ENCODE data around the gene ID1.

Gene ID1

GRCh38 chr20:31565699-31566318, 39.3 kb upstream of the ID1 start:
- no peak for FAIRE-seq
- DNase-seq (ENCODE audit: insufficient read length, low spot score): no peak
- TF ChIP-seq CTCF (IDR thresholded peaks at IDR 0.05; ENCODE audit: insufficient read depth, missing control alignments): no peak

- DNase-seq (ENCODE audit: insufficient read length, low spot score): no peak
- no peak for TF ChIP-seq CTCF (IDR thresholded peaks at IDR 0.05; ENCODE audit: insufficient read depth, missing control alignments)
- no peak for FAIRE-seq
Observed at GRCh38 chr20:31566319-31566657, 38.8 kb upstream of the ID1 start.

GRCh38 chr20:31566658-31567379, 38.3 kb upstream of the ID1 start:
- no peak for FAIRE-seq
- no peak for TF ChIP-seq CTCF (IDR thresholded peaks at IDR 0.05; ENCODE audit: insufficient read depth, missing control alignments)
- no peak for DNase-seq (ENCODE audit: insufficient read length, low spot score)

GRCh38 chr20:31567380-31567720, 37.7 kb upstream of the ID1 start:
- no peak for FAIRE-seq
- DNase-seq (ENCODE audit: insufficient read length, low spot score): no peak
- TF ChIP-seq CTCF (IDR thresholded peaks at IDR 0.05; ENCODE audit: insufficient read depth, missing control alignments): no peak

GRCh38 chr20:31568041-31568731, 36.9 kb upstream of the ID1 start:
- no peak for DNase-seq (ENCODE audit: insufficient read length, low spot score)
- no peak for TF ChIP-seq CTCF (IDR thresholded peaks at IDR 0.05; ENCODE audit: insufficient read depth, missing control alignments)
- FAIRE-seq: no peak

- no peak for TF ChIP-seq CTCF (IDR thresholded peaks at IDR 0.05; ENCODE audit: insufficient read depth, missing control alignments)
- DNase-seq (ENCODE audit: insufficient read length, low spot score) (no peak), FAIRE-seq (no peak)
Observed at GRCh38 chr20:31568773-31569162, 36.3 kb upstream of the ID1 start.

All from D721Med (cell line).